ENCODE measurements around the gene BCL2L13. TPM values are rescaled to one million over a fixed set of nuclear protein-coding genes. Genes with fewer than 3 reads are reported as not detected.
"Not testable (repeated sequence)": the region's sequence is repeated elsewhere in the genome, so short reads cannot be mapped to it uniquely, and the experiment has no call there.

Gene BCL2L13
- polyA plus RNA-seq, 1 donor = 47.5 TPM

GRCh38 chr22:17753401-17753989 lies 114.9 kb downstream of the BCL2L13 start:
- DNase-seq = no peak

- DNase-seq = no peak
Measured at GRCh38 chr22:17754233-17754925, 115.8 kb downstream of the BCL2L13 start.

- DNase-seq = no peak
Measured at GRCh38 chr22:17761138-17761488, 122.6 kb downstream of the BCL2L13 start.

GRCh38 chr22:17763442-17763841 lies 124.9 kb downstream of the BCL2L13 start:
- not testable (repeated sequence) for DNase-seq

GRCh38 chr22:17764036-17764435 lies 125.5 kb downstream of the BCL2L13 start:
- DNase-seq = no peak

- not testable (repeated sequence) for DNase-seq
Measured at GRCh38 chr22:17764852-17765251, 126.3 kb downstream of the BCL2L13 start.

- DNase-seq = no peak
Measured at GRCh38 chr22:17767233-17768065, 128.9 kb downstream of the BCL2L13 start.

- no peak for DNase-seq
Measured at GRCh38 chr22:17769013-17769715, 130.6 kb downstream of the BCL2L13 start.

GRCh38 chr22:17769716-17770082 lies 131.1 kb downstream of the BCL2L13 start:
- no peak for DNase-seq

- no peak for DNase-seq
Measured at GRCh38 chr22:17770180-17771077, 131.9 kb downstream of the BCL2L13 start.

GRCh38 chr22:17772249-17772957 lies 133.8 kb downstream of the BCL2L13 start:
- no peak for DNase-seq

GRCh38 chr22:17772958-17773605 lies 134.5 kb downstream of the BCL2L13 start:
- DNase-seq = no peak

- DNase-seq = no peak
Measured at GRCh38 chr22:17773606-17774205, 135.1 kb downstream of the BCL2L13 start.

GRCh38 chr22:17774206-17774925 lies 135.8 kb downstream of the BCL2L13 start, which contains the start of gene BID:
BID (minus strand) TSS chr22:17774469; CDS start chr22:17750116, 24,353 bp downstream.
- no peak for DNase-seq

GRCh38 chr22:17774926-17775685 lies 136.5 kb downstream of the BCL2L13 start:
- no peak for DNase-seq

- no peak for DNase-seq
Measured at GRCh38 chr22:17775781-17776465, 137.4 kb downstream of the BCL2L13 start.

- DNase-seq = no peak
Measured at GRCh38 chr22:17777005-17777716, 138.6 kb downstream of the BCL2L13 start.

Data from left kidney (tissue), 2 donors.